GOT3 (cell line): Measurements from ENCODE around the gene SVEP1.
"Not testable (repeated sequence)": the region's sequence is repeated elsewhere in the genome, so short reads cannot be mapped to it uniquely, and the experiment has no call there.

Source experiments
- DNase-seq: peaks from one replicate; lab custom pipeline; 2025; ENCODE audit warnings: mixed read lengths; lab: John Stamatoyannopoulos, UW

Gene SVEP1

DNA sequence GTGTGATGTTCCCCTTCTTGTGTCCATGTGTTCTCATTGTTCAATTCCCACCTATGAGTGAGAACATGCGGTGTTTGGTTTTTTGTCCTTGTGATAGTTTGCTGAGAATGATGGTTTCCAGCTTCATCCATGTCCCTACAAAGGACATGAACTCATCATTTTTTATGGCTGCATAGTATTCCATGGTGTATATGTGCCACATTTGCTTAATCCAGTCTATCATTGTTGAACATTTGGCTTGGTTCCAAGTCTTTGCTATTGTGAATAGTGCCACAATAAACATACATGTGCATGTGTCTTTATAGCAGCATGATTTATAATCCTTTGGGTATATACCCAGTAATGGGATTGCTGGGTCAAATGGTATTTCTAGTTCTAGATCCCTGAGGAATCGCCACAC, 220.5 kb downstream of the SVEP1 start:
- not testable (repeated sequence) for DNase-seq

DNA sequence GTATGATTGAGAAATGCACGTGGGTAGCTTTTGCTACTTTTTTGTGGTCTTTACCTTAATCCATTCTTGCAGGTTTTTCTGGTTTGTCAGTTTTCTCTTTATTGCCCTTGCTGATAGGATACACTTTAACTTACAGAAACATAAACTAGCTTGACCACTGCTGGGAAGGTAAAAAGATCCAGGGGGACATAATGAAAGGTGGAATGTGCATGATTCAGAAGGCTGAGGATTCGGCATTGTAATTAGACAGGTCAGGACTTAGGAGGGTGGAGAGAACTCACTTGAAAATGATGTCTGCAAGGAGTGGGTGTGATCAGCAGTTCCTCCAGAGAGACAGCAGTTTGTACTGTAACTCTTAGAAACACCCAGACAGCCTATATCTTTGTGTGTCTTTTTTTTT, 222.0 kb downstream of the SVEP1 start:
- DNase-seq = no peak

DNA sequence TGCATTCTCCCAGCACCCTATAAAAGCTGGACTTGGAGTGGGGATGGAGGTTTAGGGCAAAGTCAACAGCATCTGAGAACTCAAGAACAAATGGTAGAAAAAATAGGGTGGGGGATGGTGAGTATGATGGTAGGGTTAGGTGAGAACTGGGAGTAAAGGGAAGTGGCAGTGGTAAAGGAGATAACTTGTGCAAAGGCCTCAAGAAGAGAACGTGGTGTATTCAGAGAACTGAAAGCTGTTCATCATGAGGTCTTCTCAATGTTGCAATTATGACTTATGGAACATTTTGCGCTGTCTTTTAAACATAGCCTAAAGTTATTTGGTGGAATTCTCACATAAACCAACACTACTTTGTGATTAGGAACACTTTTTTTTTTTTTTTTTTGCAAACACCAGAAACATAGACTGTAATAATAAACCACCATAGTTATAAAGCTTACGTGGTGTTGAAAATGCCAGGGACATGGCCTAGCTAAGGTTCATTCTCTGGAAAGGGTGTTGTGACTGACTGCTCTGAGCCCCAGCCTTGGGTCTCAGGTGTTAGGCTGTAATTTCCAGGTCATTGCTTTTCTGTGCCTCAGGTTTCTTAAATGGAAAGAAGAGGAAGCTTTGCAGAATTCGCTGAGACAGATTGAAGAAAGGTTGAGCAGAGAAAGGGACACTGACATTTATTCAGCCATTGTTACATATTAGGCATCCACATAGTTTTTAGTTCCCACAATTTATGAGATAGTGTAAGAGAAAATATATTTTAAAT, 222.7 kb downstream of the SVEP1 start:
- no peak for DNase-seq

DNA sequence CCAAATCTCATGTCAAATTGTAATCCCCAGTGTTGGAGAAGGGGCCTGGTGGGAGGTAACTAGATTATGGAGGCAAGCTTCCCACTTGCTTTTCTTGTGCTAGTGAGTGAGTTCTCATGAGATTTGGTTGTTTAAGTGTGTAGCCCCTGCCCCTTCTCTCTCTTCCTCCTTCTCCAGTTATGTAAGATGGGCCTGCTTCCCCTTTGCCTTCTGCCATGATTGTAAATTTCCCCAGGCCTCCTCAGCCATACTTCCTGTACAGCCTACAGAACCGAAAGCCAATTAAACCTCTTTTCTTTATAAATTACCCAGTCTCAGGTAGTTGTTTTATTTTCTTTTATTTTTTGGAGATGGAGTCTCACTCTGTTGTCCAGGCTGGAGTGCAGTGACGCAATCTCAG, 223.6 kb downstream of the SVEP1 start:
- DNase-seq = no peak

DNA sequence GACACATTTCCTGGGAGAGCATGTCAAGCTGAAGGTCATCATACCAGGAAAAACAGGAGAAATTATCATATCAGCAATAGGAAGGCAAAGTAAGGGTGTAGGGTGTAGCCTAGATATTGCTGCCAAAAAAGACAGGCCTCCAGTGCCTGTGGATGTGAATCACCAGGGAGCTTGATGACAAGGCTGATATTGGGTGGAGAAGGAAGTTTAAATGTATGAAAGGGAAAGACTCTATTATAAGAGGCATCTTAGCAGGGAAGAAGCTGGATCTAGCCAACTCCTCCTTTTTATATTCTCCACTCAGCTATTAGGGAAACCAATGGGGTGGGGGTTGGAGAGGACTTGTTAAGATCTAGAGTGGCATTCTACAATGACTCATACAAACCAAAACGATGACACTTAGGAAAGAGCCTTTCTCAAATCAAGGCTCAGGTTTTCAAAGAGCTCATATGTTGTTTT, 228.5 kb downstream of the SVEP1 start:
- DNase-seq = no peak

DNA sequence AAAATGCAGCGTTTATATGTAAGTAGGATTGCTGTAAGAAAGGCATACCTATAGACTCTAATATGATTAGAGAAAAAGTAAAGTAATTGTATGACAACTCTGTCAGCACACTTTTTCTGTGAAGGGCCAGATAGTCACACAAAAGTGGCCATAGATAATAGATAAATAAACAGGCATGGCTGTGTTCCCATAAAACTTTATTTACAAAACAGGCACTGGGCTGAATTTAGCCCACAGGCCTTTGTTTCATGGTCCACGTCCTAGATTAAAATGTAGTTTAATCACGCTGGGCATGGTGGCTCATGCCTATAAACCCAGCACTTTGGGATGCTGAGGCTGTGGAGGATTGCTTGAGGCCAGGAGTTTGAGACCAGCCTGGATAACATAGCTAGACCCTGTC, 233.2 kb downstream of the SVEP1 start:
- DNase-seq = no peak

DNA sequence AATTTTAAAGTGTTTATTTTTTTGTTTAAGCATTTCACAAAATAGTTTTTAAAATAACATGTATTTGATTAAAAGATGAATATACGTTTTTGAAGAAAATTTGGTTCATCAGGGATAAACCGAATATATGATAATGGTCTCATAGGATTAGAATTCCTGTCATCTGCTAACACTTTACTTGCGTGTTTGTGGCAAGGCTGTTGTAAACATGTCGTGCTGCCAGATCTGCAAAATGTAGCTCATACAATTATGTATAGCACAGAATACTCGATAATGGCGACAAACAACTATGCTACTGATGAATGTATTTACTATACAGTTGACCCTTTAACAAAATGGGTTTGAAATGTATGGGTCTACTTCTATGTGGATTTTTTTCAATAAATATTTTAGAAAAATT, 234.7 kb downstream of the SVEP1 start:
- no peak for DNase-seq

DNA sequence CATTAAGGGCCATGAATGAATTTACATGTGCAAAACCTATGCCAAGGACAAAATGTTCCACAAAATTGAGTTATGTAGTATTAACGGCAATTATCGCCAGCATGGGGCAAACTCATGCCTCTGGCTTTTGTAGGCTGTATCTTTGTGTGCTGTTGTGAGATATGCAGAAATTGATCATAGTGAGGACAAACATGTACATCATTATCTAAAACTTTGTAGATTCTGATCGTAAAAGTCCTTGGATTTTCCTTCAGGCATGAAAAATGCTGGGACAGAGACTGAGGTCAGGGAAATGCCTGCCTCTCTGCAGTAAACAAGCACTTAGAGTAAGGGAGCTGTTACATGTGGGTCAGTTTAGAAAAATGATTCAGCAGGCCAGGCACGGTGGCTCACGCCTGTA, 236.0 kb downstream of the SVEP1 start:
- no peak for DNase-seq

DNA sequence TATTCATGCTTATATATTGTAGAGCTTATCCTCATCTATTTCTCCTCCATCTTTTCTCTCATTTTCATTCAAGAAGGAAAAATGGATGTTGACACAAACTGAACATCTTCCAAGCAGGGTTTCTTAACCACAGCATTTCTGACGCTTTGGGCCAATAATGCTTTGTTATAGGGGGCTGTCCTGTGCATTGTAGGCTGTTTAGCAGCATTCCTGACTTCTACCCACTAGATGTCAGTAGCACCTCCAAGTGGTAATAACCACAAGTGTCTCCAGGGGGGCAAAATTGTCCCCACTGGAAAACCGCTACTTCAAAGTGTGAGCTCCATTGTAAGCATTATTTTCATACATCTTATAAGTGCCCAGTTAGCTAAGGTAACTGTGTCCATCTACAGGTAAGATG, 239.2 kb downstream of the SVEP1 start:
- no peak for DNase-seq

DNA sequence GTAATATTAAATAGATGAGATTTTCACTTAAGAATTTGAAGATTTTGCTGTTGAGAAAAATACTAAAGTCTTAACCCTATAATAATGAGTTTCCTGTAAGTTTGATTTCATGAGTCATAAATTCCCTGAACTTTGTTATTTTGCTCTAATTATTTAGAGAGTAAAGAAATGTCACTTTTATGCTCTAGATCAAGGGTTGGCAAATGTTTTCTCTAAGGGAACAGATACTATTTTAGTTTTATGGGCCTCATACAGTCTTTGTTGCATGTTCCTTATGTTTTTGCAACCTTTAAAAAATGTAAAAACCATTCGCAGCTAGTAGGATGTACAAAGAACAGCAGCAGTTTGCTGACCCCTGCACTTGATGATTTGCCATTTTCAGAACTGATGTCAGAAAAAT, 241.4 kb downstream of the SVEP1 start:
- DNase-seq = no peak

DNA sequence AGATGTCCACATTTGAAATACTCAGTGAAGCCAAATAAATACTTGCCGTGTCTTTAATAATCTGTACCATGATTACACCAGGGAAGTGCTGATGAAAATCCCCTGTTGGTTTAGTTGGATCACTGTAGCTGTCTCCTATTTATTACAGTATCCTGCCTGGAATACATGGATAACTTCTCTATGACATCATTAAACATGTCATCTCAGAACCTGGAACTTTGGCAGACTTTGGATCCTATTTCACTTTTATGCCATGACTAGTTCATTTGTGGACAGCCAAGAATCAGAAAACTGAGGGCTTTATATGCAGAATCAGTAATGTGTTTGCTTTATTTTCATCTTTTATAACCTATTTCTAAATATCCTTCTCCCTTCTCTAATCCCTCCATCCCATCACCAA, 241.8 kb downstream of the SVEP1 start, which contains the start of gene TXNDC8:
Gene TXNDC8, minus strand, starts transcription at position 137 of the 400 bp plus-strand sequence.
- DNase-seq = no peak

DNA sequence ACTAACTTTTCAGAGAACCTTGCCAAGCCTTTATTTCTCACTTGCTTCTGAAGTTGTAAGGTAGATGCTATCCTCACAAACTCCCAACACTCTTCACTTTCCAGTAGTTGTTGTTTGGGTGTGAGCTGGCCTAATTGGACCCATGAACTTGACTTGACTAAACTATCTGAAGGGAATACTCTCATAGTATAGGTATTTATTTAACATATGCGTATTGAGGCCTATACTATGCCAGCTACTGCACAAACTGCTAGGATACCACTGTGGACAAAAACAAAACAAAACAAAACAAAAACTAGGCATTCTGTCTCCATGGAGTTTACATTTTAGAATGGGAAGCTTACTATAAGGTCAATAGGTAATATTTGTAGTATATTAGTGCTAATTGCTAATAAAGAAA, 243.2 kb downstream of the SVEP1 start:
- DNase-seq = no peak

DNA sequence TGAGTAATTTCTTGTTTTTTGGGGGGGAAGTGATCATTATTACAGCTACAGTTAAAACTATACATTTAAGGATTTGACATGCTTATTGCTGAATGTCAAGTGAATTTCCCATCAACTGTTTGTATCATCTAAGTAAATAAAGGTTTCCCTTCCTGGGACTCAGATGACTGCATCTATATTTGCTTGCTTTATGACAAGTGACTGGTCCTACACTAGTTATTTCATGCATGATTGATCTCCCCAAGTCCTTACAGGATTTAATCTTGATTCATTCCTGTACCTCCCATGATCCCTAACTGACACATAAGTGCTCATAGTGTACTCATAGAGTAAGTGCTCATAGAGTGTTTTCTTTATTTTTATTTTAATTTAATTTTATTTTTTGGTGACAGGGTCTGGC, 244.7 kb downstream of the SVEP1 start:
- no peak for DNase-seq

DNA sequence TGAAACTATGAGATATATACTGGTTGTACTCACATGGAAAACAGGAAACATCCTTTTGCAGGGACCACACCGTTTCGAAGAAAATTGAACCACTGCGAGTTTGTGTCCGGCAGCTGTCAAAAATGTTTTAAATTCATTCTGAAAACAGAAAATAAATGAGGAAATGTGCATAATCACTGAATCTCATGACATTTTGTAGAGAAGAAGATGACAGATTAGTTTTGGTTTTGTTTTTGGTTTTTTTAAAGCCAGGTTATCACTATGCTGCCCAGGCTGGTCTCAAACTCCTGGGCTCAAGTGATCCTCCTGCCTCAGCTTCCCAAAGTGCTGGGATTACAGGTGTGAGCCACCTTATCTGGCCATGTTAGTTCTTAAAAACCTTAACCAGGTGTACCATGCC, 245.4 kb downstream of the SVEP1 start:
- DNase-seq = no peak

DNA sequence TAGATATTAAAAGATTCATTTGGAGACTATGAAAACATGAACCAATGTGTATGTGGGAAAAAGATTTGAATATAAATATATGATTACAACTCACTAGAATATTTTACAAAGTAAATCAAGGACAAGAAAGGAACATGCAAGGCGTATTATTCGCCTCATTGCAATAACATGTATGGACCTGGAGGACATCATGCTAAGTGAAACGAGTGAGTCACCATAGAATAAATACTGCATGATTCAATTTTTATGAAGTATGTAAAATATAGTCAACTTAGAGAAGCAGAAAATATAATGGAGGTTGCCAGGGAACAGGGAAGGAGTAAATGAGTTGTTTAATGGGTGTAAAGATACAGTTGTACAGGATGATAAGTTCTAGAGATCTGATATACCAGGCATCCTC, 246.8 kb downstream of the SVEP1 start:
- no peak for DNase-seq

DNA sequence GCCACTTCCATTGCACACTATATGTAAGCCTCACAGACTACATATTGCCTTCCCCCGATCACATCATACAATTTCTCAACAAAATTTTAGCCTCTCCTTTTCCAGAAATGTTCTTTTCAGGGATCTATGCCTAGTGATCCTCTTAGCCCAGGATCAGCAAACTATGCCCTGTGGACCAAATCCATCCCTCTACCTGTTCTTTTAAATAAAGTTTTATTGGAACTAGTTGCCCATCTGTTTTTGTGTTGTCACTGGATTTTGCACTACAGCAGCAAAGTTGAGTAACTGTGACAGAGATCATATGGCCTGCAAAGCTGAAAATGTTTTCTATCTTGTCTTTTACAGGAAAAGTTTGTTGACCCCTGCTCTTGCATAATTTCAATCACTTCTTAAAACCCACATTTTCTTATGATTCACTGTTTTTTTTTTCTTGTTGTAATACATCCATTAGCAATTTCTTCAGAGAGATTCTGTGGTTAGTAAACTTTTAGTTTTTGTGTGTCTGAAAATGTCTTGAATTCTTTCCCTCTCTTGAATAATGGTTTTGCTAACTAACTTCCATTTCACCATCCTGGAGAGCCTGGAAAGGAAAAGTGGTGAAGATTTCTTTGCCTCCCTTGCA, 248.9 kb downstream of the SVEP1 start:
- no peak for DNase-seq

DNA sequence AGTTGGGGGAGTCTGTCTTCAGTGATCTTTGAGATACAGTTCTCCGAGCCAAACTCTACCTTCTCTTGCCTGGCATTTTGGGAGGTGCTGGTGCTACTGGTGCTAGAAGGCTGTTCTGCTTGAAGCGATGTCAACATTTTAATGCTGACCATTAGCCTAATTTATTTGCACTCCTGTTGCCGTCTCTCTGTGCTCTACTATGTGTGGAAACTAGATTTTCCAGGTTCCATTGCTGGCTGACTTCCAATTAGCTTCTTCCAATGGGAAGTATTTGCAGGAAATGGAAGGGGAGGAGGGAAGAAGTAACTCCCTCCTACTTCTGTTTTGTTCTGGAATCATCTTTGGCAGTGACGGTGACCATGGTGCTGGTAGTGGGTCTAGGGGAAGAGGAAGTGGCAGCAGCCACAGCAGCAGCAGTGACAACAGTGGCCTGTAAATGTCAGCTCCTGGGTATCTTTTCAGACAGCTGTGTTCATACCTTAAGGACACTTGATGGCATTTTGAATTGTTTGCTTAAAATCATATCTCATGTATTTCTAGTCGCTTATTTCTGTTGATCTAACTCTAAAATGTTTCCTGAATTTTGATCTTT, 249.8 kb downstream of the SVEP1 start:
- DNase-seq = no peak

DNA sequence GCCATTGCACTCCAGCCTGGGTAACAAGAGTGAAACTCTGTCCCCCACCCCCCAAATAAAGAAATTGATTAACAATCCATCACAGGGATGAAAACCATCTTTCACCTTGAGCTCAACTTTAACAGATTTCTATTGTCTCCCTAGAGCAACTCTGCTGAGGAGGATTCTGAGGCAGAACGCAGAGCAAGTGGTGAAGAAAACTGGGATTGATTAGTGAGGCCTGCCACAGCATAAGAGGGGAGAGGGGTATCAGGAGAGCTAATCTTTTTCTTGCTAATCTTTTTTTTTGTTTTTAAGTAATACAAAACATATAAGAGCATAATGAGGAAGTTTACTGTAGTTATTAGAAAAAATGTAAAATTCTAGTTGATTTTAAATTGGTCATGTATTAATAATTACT, 250.8 kb downstream of the SVEP1 start:
- no peak for DNase-seq

DNA sequence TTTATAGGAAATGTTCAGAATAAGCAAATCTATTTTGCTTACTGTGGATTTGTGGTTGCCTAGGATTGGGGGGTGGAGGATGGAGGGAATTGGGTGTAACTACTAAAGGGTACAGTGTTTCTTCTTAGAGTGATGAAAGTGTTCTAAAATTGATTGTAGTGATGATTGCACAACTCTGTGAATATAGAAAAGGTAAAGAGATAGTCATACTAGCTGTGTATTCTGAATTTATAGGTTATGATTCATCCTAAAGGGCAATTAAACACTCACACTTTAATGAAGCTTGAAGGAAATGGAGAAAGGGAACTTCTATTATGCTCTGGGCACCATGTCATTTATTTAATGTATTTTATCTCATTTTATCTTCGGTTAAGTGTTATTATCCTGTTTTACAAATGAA, 251.8 kb downstream of the SVEP1 start:
- DNase-seq = no peak

DNA sequence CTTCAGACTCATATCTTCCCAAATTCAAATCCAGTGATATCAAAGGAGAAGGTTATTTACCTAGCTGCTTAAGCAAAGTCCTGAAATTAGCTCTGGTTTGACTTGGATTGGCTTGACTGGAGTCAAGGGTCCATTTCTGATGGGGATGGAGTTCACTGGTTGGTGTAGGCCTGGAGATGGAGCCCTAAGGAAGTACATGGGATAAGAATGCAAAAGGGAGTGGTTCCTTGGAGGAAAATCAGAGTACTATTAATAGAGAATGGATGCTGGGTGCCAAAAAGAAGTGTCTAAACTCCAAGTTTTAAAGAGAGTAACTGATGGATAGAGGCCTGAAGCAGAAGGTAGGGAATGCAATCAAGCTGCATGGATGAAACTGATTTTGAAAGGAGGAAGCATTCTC, 255.7 kb downstream of the SVEP1 start:
- DNase-seq = no peak

DNA sequence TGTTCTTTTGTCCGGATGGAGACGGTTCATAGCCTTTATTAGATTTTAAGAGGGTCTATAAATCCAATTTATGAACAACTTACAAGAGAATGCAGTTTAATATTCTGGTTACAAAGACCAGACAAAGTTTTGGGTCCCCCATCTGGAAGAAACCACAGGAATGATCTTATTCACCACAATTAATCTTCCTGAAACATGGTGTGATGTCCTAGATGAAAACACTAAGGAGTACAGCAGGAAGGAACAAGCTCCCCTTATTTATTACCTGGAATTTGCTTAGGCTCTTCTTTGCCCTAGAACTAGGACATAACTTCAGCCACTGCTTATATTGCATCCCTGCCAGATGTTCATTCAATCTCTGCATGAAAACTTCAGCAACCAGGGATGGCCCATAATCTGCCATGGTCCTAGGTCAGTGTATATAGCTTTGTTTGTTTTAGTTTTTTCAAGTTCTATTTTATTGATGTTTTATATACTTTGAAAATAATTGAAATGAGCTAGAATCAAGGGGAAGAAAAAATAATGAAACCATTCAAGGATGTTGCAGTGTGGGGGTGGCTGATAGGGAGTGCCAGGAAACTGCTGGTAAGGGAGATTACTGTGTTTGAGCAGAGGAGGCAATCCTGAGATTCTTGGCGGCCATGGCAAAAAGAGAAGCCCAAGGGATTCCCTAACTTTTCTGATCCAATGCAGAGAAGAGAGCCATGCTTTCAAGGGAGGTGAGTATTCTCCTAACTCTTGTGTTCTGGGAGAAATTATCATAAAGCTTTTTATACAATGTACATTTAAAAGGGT, 258.7 kb downstream of the SVEP1 start:
- DNase-seq = no peak

DNA sequence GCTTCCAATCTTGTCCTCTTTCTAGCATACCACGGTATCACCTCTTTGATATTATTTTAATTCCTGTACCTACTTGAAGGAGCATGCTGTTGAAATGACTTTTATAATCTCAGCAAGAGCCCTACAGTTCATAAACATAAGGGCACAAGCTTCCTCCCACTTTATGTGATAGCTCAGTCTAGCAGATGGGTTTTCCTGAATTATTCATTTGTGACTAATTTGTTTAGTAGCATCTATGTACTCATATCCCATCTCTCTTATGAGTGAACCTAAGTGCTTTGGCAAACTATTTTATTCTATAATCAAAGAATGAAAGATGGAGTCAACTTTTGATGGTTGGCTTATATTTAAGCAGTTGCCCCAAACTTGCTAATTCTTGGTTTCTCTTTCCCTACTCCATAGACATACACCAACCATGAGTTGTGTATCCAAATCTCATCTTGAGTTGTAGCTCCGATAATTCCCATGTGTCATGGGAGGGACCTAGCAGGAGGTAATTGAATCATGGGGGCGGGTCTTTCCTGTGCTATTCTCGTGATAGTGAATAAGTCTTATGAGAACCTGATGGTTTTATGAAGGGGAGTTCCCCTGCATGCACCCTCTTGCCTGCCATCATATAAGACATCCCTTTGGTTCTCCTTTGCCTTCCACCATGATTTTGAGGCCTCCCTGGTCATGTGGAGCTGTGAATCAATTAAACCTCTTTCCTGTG, 259.6 kb downstream of the SVEP1 start:
- no peak for DNase-seq
